Colon (tissue), 2 donors: Measurements from ENCODE around the gene ALKBH7.
A peak's percentile ranks its signal among the peaks of the same experiment; 100 is the strongest.
"Not testable (repeated sequence)": the region's sequence is repeated elsewhere in the genome, so short reads cannot be mapped to it uniquely, and the experiment has no call there.

Source experiments
- FAIRE-seq: peaks from 2 replicates; lab custom pipeline; 2012; peaks lifted over from hg19 to GRCh38; lab: Jason Lieb, UNC
- donor health status: control.
- donor health status: control.

Gene ALKBH7, protein sequence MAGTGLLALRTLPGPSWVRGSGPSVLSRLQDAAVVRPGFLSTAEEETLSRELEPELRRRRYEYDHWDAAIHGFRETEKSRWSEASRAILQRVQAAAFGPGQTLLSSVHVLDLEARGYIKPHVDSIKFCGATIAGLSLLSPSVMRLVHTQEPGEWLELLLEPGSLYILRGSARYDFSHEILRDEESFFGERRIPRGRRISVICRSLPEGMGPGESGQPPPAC

DNA sequence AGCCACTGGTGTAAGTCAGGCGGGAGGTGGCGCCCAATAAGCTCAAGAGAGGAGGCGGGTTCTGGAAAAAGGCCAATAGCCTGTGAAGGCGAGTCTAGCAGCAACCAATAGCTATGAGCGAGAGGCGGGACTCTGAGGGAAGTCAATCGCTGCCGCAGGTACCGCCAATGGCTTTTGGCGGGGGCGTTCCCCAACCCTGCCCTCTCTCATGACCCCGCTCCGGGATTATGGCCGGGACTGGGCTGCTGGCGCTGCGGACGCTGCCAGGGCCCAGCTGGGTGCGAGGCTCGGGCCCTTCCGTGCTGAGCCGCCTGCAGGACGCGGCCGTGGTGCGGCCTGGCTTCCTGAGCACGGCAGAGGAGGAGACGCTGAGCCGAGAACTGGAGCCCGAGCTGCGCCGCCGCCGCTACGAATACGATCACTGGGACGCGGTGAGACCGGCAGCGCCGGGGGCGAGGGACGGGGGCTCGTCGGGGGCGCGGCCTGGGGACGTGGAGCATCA is at the start of gene ALKBH7:
ALKBH7 (plus strand) TSS at position 201 of the 502 bp plus-strand sequence; CDS start at position 228, 27 bp downstream.
- FAIRE-seq, result peak; percentile 94

DNA sequence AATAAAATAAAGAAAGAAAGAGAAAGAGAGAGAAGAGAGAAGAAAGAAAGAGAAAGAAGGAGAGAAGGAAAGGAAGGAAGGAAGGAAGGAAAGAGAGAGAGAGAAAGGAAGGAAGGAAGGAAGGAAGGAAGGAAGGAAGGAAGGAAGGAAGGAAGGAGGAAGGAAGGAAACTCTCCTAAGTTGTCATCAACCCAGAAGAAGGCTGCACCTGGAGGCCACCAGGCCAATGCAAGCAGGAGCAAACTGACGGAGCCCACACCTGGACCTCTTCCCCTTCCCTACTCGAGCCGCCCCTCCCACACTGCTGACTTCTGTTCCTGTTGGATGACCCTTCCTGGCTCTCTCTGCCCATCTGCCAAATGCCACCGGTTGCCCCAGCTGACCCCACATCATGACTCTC is 47.8 kb upstream of the ALKBH7 start:
- no peak for FAIRE-seq

DNA sequence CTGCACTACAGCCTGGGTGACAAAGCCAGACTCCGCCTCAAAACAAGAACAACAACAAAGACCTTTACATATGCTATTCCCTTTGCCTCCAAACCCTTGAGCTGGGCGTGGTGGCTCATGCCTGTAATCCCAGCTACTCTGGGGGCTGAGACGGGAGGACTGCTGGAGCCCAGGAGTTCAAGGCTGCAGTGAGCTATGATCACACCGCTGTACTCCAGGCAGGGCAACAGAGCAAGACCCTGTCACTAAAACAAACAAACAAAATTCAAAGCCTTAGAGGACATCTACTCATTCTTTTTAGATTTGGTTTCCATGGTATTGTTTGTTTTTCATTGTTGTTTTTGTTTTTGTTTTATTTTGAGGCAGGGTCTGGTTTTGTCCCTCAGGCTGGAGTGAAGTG is 47.0 kb upstream of the ALKBH7 start:
- FAIRE-seq, result no peak

DNA sequence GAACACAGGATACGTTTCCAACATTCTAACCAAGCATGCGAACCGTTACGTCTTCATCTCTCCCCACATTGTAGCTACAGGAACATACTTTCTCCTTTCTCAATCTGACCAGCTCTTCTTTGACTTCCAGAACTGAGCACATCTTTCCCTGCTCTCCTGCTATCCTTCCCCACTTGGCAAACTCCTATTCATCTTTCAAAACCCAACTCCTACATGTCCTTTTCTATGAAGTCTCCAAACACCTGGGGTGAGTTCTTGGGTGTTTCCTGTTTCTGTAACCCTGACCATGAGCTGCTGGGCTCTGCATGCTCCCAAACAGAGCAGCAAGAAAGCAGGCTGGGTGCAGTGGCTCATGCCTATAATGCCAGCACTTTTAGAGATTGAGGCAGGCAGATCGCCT is 45.8 kb upstream of the ALKBH7 start:
- no peak for FAIRE-seq

DNA sequence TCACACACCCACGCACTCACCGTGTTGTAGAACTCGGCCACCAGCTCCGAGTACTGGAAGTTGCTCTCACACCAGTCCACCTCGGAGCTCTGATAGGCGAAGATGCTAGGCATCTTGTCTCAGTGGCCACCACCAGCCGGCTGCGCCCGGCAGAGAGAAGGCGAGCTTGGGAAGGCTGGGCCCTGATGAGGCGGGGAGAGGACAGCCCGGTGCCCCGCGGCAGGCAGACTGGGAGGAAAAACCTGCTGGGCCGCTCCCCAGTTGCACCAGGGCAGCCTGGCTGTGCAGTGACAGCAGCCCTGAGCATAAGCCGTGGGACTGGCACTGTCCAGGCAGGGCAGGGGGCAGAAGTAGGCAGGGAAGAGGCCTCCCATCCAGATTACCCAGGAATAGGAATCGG is 39.2 kb upstream of the ALKBH7 start, which contains the start of gene ACER1:
ACER1 (minus strand) TSS at position 174 of the 400 bp plus-strand sequence; CDS start at position 113, 61 bp downstream.
- FAIRE-seq, result no peak

DNA sequence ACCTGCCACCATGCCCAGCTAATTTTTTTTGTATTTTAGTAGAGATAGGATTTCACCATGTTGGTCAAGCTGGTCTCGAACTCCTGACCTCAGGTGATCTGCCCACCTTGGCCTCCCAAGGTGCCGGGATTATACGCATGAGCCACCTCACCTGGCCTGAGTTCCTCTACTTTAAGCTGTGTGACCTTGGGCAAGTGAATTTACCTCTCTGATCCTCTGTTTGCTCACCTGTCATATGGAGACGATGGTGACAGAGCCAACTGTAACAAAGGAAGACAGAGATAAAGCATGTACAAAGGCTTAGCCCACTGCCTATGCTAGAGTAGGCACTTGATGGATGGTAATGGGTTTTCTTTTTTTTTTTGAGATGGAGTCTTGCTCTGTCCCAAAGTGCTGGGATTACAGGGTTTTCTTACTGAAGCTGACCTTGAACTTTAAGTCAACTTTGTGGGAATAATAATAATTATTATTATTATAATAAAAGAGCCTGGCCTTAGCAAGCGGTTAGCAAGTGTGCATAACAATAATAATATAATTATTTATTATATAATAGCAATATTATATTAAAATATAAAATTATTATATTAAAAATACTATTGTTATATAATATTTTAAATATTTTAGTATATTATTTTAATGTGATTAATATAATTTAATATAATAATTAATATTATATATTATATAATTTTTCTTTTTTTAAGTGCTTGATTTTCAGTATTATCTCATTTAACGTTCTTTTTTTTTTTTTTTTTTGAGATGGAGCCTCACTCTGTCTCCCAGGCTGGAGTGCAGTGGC is 37.9 kb upstream of the ALKBH7 start:
- FAIRE-seq, result peak; percentile 36

DNA sequence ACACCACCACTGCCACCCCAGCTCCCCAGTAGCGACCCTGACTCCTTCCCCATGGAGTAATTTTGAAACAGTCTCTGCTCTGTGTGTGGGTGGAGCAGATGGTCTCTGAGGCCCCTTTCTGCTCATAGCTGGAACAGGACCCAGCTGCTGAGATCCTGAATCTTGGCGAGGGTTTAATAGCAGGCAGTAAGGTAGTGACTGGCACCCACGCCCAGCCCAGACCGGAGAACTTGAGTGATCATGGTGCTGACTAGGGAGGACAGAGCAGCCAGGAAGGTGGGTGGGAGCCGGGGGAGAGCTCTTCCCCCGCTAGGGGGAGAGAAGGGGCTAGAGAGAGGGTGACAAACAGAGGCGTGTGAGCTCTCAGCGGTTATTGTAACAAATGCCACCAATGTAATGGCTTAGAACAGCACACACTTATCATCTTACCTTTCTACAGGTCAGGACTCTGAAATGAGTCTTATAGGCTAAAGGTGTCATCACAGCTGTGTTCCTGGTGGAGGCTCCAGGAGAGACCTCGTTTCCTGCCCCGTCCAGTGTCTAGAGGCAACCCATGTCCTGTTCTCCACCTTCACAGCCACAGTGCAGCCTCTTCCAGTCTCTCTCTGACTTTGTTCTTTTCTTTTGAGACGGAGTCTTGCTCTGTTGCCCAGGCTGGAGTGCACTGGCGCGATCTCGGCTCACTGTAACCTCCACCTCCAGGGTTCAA is 31.9 kb upstream of the ALKBH7 start:
- no peak for FAIRE-seq

DNA sequence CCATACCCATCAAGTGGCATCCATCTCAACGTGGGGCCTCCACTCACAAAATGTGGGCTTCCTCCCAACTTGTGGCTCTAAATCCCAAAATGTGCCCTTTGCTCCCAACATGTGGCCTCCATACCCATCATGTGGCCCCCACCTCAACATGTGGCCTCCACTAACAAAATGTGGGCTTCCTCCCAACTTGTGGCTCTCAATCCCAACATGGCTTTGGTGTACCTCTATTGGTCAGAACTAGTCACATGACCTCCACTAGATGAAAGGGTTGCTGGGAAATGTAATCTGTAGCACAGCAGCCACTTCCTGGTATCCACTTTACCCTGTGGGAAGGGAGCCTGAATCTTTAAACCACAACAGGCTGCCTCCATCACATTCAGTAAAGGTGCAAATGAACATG is 29.1 kb upstream of the ALKBH7 start:
- FAIRE-seq, result no peak

DNA sequence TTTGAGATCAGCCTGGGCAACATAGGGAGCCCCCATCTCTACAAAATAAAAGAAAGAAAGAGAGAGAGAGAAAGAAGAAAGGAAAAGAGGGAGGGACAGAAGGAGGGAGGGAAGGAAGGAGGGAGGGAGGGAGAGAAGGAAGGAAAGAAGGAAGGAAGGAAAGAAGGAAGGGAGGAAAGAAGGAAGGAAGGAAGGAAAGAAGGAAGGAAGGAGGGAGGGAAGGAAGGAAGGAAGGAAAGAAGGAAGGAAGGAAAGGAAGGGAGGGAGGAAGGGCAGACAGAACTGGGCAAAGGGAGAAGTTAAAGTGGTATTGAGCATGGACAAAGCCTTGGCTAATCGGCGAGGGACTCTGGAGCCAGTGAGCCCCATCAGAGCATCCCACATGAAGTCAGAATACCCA is 23.3 kb upstream of the ALKBH7 start:
- not testable (repeated sequence) for FAIRE-seq

DNA sequence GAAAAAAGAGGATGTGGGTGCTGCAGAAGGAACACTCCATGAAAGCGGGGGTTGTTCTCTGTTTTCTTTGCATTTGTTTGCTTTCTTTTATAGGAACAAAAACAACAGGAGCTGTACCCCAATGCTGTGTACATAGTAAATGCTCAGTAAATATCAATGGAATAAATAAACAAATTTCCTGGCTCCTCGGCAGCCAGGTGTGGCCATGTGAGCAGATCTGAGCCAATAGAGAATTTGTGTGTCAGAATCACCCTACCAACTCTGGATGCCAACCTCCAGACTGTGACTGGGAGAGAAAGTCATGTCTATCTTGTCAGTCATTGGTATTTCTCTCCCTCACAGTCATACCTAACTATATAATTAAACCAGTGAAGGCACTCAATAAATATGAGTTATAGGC is 21.9 kb upstream of the ALKBH7 start:
- no peak for FAIRE-seq

DNA sequence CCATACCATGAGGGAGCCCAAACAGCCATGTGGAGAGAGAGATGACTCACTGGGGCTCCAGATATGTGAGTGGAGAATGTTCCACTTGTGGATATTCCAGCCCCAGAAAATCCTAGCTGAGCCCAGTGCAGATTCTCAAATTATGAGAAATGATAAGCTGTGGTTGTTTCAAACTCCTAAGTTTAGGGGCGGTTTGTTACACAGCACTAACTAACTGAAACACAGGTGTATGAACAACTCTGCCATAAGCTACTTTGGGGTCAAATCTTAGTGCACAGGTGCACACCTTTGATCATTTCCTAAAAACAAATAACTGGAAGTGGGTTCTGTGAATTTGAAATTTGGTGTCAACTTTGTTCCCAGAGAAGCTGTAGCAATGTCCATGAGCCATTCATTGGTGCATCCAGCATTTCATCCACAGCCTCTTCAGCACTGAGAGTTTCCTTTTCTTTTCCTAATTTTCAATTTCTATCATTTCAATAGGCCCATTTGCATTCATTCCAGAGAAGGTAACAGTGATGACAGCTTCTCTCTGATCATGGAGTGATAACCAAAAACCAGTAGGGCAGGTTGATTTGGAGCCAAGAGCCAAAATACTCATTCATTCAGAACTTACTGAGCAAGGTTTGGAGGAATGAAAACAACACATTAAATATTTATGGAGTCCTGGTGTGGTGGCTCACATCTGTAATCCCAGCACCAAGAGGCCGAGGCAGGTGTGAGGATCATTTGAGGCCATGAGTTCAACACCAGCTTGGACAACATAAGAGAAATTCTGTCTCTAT is 20.0 kb upstream of the ALKBH7 start:
- FAIRE-seq, result no peak

DNA sequence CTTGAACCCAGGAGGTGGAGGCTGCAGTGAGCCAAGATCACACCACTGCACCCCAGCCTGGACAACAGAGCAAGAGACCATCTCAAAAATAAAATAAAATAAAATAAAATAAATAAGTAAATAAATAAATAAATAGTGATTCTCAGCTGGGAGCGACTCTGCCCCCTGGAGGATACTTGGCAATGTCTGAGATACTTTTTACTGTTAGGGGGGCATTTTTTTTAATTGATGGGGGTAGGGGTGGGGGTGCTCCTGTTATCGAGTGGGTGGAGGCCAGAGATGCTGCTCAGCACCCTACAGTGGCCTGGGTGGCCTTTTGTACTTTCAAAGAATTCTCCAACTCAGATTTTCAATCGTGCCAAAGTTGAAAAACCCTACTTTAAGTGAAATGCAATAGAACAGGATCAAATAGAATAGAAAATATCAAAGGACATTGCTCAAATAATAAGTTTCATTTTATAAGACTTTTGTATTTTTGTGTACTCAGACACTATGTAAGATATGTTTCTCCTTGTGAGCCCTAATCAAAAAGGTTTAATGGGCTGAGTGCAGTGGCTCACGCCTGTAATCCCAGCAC is 18.4 kb upstream of the ALKBH7 start:
- FAIRE-seq, result no peak

DNA sequence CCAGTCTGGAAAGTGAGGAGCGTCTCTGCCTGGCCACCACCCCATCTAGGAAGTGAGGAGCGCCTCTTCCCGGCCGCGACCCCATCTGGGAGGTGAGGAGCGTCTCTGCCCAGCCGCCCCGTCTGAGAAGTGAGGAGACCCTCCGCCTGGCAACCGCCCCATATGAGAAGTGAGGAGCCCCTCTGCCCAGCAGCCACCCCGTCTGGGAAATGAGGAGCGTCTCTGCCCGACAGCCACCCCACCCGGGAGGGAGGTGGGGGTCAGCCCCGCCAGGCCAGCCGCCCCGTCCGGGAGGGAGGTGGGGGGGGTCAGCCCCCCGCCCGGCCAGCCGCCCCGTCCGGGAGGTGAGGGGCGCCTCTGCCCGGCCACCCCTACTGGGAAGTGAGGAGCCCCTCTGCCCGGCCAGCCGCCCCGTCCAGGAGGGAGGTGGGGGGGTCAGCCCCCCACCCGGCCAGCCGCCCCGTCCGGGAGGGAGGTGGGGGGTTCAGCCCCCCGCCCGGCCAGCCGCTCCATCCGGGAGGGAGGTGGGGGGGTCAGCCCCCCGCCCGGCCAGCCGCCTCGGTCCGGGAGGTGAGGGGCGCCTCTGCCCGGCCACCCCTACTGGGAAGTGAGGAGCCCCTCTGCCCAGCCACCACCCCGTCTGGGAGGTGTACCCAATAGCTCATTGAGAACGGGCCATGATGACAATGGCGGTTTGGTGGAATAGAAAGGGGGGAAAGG is 17.1 kb upstream of the ALKBH7 start:
- FAIRE-seq, result not testable (repeated sequence)

DNA sequence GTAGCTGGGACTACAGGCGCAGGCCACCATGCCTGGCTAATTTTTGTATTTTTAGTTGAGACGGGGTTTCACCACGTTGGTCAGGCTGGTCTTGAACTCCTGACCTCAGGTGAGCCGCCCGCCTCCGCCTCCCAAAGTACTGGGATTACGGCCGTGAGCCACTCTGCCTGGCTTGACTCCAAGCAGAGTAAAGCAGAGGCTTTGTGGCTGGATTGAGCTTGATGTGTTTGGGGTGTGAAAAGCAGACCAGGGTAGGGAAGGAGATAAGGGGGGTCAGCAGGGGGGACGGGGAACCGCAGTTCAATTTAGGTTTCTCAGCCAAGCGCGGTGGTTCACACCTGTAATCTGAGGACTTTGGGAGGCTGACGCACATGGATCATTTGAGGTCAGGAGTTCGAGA is 15.4 kb upstream of the ALKBH7 start:
- no peak for FAIRE-seq

DNA sequence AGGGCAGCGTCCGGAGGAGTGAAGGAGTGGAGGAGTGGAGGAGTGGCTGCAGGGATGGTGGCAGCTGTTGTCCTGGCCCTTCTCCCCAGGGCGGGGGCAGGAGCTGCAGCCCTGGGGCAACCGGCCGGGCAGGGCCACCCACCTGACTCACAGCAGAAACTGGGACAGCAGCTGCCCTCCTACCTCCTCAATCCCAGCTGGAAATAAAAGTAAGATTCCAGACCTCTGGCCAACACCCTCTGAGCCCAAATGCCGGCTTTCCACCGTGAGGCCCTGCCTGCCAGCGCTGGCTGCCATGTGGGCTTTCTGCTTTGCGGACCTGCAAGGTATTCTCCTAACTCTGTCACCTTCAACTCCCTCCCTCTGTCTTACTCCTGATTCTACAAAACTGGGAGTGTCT is 14.6 kb upstream of the ALKBH7 start:
- FAIRE-seq, result no peak

DNA sequence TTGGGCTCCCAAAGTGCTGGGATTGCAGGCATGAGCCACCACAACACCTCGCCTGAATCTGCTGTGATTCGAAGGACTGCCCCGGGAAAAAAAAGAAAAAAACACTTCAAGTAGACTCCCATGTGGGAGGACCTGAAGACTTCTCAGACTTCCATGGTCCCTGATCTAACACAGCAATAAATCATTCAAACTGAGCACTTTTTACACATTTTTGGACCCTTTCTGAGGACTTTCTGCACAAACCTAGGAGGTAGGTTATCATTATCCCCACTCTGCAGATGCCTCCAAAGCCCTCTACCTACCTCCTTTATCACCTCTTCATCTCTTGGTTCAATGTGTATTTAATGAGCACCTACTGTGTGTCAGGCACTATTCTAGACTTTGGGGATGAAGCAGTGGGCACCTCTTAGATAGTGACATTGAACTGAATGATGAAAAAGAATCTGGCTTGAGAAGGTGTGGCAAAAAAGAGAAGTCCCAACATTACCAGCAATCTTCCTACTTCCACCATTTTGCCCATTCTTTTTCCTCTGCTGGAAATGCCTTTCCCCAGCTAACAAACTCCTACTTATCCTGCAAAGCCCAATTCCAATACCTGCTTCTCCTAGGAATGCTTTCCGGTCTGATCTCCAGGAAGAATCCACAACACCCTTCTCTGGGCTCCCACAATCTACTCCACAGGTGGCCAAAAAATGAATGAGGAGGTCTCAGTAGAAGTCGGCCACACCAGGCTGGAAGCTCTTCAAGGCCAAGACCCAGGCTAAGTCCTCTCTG is 12.8 kb upstream of the ALKBH7 start:
- no peak for FAIRE-seq

DNA sequence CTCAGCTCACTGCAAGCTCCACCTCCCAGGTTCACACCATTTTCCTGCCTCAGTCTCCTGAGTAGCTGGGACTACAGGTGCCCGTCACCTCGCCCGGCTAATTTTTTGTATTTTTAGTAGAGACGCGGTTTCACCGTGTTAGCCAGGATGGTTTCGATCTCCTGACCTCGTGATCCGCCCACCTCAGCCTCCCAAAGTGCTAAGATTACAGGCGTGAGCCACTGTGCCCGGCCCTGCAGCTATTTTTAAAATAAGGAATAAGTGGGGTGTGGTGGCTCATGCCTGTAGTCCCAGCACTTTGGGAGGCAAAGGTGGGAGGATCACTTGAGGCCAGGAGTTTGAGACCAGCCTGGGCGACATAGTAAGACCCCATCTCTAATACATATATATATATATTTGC is 12.1 kb upstream of the ALKBH7 start:
- FAIRE-seq, result not testable (repeated sequence)

DNA sequence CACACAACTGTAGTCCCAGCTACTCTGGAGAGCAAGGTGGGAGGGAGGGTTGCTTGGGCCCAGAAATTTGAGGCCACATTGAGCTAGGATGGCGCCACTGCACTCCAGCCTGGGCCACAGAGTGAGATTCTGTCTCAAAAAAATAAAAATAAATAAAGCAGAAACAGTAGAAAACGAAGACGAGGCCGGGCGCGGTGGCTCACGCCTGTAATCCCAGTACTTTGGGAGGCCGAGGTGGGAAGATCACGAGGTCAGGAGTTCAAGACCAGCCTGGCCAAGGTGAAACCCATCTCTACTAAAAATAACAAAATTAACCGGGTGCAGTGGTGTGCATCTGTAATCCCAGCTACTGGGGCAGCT is 11.8 kb upstream of the ALKBH7 start:
- FAIRE-seq, result not testable (repeated sequence)

DNA sequence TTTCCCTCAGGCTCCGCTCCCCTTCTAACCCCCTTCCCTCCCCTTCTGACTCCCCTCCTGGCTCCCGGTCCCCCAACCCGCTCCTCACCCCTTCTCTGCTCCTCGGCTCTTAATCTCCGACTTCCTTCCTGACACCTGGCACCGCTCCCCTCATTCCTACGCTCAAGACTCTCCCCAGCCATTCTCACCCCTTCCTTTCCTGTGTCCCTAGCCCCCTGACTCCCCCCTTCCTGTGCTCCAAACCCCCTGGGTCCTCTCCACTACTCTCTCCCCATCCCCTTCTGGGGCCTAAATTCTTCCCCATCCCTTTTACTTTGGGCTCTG is 10.6 kb upstream of the ALKBH7 start:
- FAIRE-seq, result no peak

DNA sequence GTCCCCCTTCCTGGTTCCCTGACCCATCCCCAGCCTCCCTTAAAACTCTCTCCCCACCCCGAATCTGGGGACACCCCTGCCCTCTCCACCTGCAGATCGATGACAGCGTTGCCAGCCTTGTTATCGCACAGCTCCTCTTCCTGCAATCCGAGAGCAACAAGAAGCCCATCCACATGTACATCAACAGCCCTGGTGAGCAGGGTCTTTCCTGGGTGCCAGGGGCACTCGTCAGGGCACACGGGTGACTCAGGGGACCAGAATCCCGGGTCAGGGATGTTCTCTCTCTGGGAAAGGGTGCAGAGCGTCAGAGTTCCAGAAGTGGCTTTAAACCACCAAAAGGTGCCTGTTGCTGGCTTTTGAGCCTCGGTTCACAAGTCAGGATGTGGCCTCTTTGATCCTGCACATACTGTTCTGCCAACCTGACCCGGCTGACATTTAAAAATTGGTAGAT is 10.2 kb upstream of the ALKBH7 start:
- no peak for FAIRE-seq
